Cardiac fibroblast (primary cell): ENCODE data around the gene CATSPERD.

Experiments used
- DNase-seq, 2 donors: peaks; one replicate each; pipeline versions ENCODE4 v3.0.0 to v3.0.0-alpha.2; 2010; ENCODE audit warnings: low read depth in 2 of 2
- H3K4me3 ChIP-seq, 2 donors: replicated peaks in 1 of 2; 1 replicate in 1 of 2; 2 replicates in 1 of 2; pipeline ENCODE4 v1.5.1; 2011; ENCODE audit warnings: low read depth in 2 of 2, low read length in 2 of 2, mild to moderate bottlenecking in 2 of 2, moderate library complexity in 1 of 2
- TF ChIP-seq, protein P1 (sequence below): IDR thresholded peaks from one replicate; pipeline ENCODE4 v1.5.1; 2011; ENCODE audit warnings: low read depth, mild to moderate bottlenecking, low read length, inconsistent platforms

CATSPERD gene

DNA sequence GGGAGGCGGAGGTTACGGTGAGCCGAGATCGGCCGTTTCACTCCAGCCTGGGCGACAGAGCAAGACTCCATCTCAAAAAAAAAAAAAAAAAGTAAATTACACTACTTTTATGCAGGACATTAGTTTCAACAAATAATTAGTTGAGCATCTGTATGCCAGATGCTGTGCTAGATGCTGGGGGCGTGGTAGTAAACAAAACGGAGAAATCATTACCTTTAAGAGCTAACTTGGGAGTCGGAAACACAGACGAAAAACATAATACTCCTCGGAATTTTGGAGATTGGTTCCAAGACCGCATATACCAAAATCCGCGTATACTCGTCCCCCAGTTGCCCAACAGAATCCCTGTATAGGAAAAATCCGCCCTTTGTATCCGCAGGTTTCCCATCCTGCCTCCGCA is 71.8 kb downstream of the CATSPERD start:
- H3K4me3 ChIP-seq, result no peak overlapping the region
- TF ChIP-seq, protein P1, sequence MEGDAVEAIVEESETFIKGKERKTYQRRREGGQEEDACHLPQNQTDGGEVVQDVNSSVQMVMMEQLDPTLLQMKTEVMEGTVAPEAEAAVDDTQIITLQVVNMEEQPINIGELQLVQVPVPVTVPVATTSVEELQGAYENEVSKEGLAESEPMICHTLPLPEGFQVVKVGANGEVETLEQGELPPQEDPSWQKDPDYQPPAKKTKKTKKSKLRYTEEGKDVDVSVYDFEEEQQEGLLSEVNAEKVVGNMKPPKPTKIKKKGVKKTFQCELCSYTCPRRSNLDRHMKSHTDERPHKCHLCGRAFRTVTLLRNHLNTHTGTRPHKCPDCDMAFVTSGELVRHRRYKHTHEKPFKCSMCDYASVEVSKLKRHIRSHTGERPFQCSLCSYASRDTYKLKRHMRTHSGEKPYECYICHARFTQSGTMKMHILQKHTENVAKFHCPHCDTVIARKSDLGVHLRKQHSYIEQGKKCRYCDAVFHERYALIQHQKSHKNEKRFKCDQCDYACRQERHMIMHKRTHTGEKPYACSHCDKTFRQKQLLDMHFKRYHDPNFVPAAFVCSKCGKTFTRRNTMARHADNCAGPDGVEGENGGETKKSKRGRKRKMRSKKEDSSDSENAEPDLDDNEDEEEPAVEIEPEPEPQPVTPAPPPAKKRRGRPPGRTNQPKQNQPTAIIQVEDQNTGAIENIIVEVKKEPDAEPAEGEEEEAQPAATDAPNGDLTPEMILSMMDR, result no peak
- DNase-seq, result no peak

DNA sequence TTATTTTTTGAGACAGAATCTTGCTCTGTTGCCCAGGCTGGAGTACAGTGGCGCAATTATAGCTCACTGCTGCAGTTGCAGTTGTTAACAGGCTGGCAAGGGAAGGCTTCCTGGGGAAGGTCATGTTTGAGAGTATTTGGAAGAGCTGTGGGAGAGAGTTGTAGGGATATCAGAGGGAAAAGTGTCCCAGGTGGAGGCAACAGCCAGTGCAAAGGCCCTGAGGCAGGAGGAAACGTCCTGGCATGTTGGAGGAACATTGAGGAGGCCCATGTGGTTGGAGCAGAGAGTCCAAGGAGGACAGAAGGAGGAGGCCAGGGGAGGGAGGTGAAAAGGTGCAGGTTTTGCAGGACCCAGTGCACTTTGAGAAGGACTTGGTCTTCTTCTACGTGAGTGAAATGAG is 72.8 kb downstream of the CATSPERD start:
- H3K4me3 ChIP-seq, result no peak overlapping the region
- no peak for DNase-seq
- TF ChIP-seq, protein P1, result no peak

DNA sequence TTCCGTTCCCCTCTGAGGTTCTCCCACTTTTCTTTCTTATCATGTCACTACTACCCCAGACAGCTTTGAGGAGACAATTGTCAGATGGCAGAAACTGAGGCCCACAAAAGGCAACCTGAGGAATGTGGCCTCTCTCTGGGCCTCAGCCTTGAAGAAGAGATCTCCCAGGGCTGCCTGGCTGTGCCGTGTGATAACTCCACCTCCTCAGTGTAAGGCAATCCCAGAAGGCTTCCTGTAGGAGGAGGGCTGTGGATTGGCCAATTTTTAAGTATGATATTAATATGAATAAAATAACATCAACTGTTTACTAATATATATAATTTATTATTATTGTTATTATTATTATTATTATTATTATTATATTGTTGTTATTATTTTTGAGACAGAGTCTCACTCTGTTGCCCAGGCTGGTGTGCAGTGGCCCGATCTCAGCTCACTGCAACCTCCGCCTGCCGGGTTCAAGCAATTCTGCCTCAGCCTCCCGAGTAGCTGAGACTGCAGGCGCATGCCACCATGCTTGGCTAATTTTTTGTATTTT is 75.0 kb downstream of the CATSPERD start:
- TF ChIP-seq, protein P1, result no peak
- DNase-seq, result no peak
- H3K4me3 ChIP-seq, result no peak overlapping the region

DNA sequence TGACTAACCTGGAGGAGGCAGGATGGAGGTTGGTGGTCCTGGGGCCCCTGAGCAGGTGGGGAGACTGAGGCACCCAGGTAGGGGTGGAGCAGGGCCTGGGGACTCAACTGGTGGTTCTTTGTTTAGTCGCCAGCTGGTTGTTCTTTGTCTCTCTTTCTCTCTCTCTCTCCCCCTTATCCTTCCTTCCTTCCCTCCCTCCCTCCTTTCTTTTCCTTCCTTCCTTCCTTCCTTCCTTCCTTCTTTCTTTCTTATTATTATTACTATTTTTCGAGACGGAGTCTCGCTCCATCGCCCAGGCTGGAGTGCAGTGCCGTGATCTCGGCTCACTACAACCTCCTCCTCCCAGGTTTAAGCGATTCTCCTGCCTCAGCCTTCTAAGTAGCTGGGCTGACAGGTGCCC is 77.8 kb downstream of the CATSPERD start:
- TF ChIP-seq, protein P1, result no peak
- H3K4me3 ChIP-seq, result no peak overlapping the region
- no peak for DNase-seq

DNA sequence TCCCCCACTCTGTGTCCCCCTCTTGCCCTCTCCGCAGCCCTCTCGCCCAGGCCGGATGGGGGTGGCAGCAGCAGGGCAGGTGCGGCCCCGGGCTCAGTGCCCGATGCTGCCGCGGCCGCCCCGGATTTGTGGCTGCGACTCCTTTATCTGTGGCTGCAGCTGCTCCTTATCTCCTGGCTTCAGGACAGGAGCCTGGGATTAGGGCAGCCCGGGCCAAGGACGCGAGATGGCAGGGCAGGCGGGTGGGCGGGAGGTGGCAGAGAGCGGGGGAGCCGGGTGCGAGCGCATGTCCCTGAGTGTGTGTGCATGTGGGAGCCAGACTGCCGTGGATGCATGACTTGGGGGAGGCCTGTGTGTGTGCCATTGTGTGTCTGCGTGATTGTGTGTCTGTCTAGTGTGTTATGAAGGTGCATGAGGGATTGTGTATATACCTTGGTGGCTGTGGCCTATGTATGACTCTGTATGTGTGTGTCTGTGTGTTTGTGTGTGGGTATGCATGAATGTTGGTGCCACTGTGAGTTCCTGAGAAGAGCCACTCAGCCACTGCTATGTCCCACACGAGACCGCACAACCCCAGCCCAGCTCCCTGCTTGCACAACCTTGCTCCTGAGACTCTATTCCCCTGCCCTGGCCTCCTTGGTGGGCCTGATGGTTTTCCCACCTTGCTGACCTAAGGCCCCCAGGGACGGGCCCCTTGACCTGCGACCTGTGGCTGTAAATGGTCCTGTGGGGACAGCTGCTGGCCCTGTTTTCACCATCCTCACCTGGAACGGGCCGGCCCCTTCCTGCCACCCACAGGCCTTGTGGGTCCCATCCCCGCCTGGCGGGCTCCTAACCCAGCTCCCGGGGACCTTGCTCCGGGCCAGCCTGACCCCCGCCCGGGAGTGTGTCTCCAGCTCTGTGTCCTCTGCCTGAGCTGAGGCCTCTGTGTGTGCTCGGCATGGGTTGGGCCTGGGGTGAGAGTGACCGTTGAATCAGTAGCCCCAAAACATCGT is 79.1 kb downstream of the CATSPERD start:
- no peak overlapping the region for H3K4me3 ChIP-seq
- DNase-seq, result no peak
- TF ChIP-seq, protein P1, result no peak

DNA sequence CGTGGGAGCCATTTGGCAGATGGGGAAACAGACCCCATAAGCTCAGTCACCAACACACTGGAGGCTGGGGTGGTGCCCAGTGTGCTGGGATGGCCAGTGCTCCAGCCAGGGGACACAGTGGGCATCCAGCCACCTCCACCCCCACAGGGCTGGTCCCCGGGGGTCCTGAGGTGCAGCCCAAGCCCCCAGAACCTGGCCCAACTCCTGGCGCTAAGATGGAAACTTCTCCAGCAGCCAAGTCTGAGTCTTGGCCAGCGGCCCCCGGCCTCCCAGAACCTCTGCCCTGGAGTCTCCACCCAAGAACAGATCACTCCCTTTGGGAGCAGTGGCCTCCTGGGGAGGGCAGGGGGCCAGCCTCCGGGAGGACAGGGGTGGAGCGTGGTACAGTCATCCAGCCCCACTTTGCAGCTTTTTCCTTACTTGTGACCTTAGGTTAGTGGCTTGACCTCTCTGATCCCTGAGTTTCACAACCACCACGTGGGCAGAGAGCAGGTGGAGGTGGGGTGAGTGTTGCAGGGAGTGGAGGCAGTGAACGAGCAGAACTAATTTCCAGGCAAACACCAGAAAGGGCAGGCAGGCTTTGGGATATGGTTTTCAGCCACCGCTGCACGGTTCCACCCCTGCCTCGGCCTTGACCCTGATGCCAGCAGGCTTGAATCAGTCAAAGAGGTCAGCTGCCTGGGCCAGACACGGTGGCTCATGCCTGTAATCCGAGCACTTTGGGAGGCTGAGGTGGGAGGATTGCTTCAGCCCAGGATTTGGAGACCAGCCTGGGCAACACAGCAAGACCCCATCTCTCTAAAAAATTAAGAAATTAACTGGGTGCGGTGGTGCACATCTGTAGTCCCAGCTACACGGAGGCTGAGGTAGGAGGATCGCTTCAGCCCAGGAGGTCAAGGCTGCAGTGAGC is 80.2 kb downstream of the CATSPERD start:
- DNase-seq, result no peak
- H3K4me3 ChIP-seq, result no peak overlapping the region
- TF ChIP-seq, protein P1, result no peak
